ENCODE results near the gene RAB3C.

- no peak for TF ChIP-seq EZH2phosphoT487 (IDR thresholded peaks at IDR 0.05; ENCODE audit: low read depth)
- TF ChIP-seq CTCF (IDR thresholded peaks at IDR 0.05; ENCODE audit: low read depth, low read length), result no peak
These were observed 307.4 kb downstream of the RAB3C start for GRCh38 chr5:58890265-58890664.
